KMS-11 (cell line): ENCODE measurements around the gene PLCG2.
A peak's percentile ranks its signal among the peaks of the same experiment; 100 is the strongest.

Experiments used
- H2AFZ ChIP-seq: fragments of 200-600 bp; sonication (generic); 2 replicates; pipeline ENCODE4 v1.6.1; 2016; ENCODE audit warnings: antibody characterized with exemption, mixed run types, low read depth
- H3K27ac ChIP-seq: fragments of 200-600 bp; sonication (generic); 2 replicates; pipeline ENCODE4 v1.6.1; 2016; ENCODE audit warnings: mild to moderate bottlenecking, mixed run types
- H3K27me3 ChIP-seq: fragments of 200-600 bp; sonication (generic); 2 replicates; pipeline ENCODE4 v1.6.1; 2017; ENCODE audit warnings: mild to moderate bottlenecking, low read depth, mixed run types, moderate library complexity; ENCODE audit not compliant: insufficient read depth
- H3K36me3 ChIP-seq: fragments of 200-600 bp; sonication (generic); 2 replicates; pipeline ENCODE4 v1.6.1; 2017; ENCODE audit warnings: mild to moderate bottlenecking, mixed run types; ENCODE audit not compliant: insufficient read depth
- H3K4me1 ChIP-seq: fragments of 200-600 bp; sonication (generic); 2 replicates; pipeline ENCODE4 v1.6.1; 2016; ENCODE audit warnings: mild to moderate bottlenecking, low read depth, mixed run types; ENCODE audit not compliant: poor library complexity, severe bottlenecking
- H3K4me2 ChIP-seq: fragments of 200-600 bp; sonication (generic); 2 replicates; pipeline ENCODE4 v1.7.0; 2016; ENCODE audit warnings: mild to moderate bottlenecking, mixed run types
- H3K4me3 ChIP-seq: fragments of 200-600 bp; sonication (generic); IDR thresholded peaks from 2 replicates; pipeline ENCODE4 v1.6.1; 2017; ENCODE audit warnings: low read depth, low read length, mixed read lengths; ENCODE audit not compliant: insufficient read depth
- H3K79me2 ChIP-seq: fragments of 200-600 bp; sonication (generic); 2 replicates; pipeline ENCODE4 v1.6.1; 2016; ENCODE audit warnings: low read depth, mixed run types; ENCODE audit not compliant: insufficient read depth
- H3K9ac ChIP-seq: fragments of 200-600 bp; sonication (generic); 2 replicates; pipeline ENCODE4 v1.6.1; 2016; ENCODE audit warnings: mild to moderate bottlenecking, mixed run types
- H4K20me1 ChIP-seq: fragments of 200-600 bp; sonication (generic); 2 replicates; pipeline ENCODE4 v1.6.1; 2016; ENCODE audit warnings: mild to moderate bottlenecking, mixed run types; ENCODE audit not compliant: insufficient read depth
- TF ChIP-seq, protein P1 (sequence below): fragments of 200-600 bp; sonication (generic); conservative IDR thresholded peaks from 2 replicates; pipeline ENCODE4 v1.6.1; 2017; ENCODE audit warnings: low read depth, mild to moderate bottlenecking, antibody characterized with exemption, low read length, moderate library complexity, mixed read lengths

Gene PLCG2

DNA sequence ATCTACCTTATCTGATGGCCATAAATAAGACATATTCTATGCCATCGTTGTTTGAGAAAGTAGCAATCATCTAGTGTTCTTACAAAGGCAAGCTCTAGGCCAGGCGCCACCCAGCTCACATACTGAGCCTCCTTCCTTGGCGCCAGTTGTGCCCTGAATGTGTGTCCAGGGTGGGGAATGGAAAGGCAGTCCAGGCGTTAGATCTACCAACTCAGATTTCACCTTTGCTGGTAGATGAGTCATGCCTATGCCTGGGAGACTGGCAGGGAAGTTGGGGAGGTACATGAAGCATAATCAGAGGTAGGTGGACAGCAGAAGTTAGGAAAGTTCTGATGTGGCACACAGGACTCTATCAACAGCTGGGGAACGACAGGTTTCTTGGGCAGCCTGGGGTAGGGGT lies 208.6 kb downstream of the PLCG2 start:
- H3K79me2 ChIP-seq = no peaks in the 10 kb centered on the region
- no peak overlapping the region for H3K27ac ChIP-seq
- no peak overlapping the region for H2AFZ ChIP-seq
- TF ChIP-seq, protein P1, sequence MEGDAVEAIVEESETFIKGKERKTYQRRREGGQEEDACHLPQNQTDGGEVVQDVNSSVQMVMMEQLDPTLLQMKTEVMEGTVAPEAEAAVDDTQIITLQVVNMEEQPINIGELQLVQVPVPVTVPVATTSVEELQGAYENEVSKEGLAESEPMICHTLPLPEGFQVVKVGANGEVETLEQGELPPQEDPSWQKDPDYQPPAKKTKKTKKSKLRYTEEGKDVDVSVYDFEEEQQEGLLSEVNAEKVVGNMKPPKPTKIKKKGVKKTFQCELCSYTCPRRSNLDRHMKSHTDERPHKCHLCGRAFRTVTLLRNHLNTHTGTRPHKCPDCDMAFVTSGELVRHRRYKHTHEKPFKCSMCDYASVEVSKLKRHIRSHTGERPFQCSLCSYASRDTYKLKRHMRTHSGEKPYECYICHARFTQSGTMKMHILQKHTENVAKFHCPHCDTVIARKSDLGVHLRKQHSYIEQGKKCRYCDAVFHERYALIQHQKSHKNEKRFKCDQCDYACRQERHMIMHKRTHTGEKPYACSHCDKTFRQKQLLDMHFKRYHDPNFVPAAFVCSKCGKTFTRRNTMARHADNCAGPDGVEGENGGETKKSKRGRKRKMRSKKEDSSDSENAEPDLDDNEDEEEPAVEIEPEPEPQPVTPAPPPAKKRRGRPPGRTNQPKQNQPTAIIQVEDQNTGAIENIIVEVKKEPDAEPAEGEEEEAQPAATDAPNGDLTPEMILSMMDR = no peak
- no peaks in the 10 kb centered on the region for H3K36me3 ChIP-seq
- H3K4me2 ChIP-seq = no peak overlapping the region
- H3K4me1 ChIP-seq = no peaks in the 10 kb centered on the region
- H3K9ac ChIP-seq = no peak overlapping the region
- H4K20me1 ChIP-seq = no peaks in the 10 kb centered on the region
- H3K27me3 ChIP-seq = no peaks in the 10 kb centered on the region
- no peak overlapping the region for H3K4me3 ChIP-seq

DNA sequence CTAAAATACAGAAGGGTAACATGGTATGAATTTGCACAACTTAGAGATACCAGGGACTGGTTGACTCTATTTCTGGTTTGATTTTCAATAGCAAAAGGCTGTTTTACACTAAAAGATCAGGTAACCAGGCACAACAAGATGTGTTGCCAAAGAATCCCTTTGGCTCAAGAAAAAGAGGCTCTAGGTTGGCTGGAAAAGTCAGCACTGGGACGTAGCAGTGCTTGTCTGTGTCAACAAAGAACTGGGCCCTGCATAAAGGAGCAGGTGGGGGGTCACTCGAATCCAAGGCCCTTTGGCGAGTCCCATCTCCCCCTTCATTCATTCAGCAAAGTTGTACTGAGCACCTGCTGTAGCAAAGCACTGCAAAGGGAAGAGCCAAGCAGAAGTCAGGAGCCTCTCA lies 213.8 kb downstream of the PLCG2 start:
- Histone ChIP-seq H3K79me2 (no peaks in the 10 kb centered on the region), H3K27ac (no peak overlapping the region), H4K20me1 (no peaks in the 10 kb centered on the region), H3K27me3 (no peaks in the 10 kb centered on the region), H2AFZ (no peak overlapping the region), H3K4me1 (no peaks in the 10 kb centered on the region), H3K4me2 (no peak overlapping the region), H3K9ac (no peak overlapping the region), H3K36me3 (no peaks in the 10 kb centered on the region), H3K4me3 (no peak overlapping the region)
- TF ChIP-seq, protein P1 = no peak

DNA sequence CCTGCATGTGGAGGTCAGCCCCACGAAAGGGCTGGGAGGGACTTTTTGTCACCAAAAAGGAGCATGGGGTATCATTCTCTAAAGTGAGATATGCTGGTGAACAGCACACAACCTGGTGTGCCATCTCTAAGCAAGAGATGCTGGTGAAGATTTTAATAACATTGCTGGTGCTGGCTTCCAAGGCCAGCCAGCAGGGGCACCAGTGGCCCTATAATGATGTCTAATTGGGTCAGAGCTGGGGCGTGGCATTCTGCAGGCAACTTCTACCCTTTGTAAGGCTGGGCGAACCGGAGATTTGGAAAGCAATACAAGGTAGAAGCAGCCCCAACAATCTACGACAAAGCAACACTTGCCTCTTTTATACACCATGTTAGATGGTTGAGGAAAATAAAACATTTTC lies 215.4 kb downstream of the PLCG2 start:
- Histone ChIP-seq H2AFZ (no peak overlapping the region), H3K79me2 (no peaks in the 10 kb centered on the region), H3K4me1 (no peaks in the 10 kb centered on the region), H3K4me2 (no peak overlapping the region), H3K9ac (no peak overlapping the region), H4K20me1 (no peaks in the 10 kb centered on the region), H3K4me3 (no peak overlapping the region), H3K27ac (no peak overlapping the region), H3K27me3 (no peaks in the 10 kb centered on the region), H3K36me3 (no peaks in the 10 kb centered on the region)
- TF ChIP-seq, protein P1 = peak; percentile 55

DNA sequence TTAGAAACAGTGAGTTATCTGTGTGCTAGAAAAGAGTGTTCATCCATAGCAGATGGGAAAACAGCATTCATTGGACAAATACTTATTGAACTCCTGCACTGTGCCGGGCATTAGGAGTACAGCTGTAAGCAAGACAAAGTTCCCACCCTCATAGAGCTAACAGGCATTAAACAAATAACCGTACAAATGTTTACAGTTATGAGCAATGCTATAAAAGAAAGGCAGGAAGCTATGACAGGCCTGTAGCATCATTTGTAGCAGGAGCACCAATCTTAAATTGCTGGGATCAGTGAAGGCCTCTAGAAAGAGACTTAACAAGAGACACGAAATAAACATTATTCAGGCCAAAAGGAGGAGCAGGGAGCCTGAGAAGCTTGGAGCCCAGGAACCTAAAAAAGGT lies 216.6 kb downstream of the PLCG2 start:
- Histone ChIP-seq H2AFZ (no peak overlapping the region), H4K20me1 (no peaks in the 10 kb centered on the region), H3K79me2 (no peaks in the 10 kb centered on the region), H3K4me3 (no peak overlapping the region), H3K36me3 (no peaks in the 10 kb centered on the region; the same call in 1 of the 2 replicates), H3K27me3 (no peaks in the 10 kb centered on the region), H3K27ac (no peak overlapping the region), H3K4me1 (no peaks in the 10 kb centered on the region), H3K9ac (no peak overlapping the region), H3K4me2 (no peak overlapping the region)
- TF ChIP-seq, protein P1 = no peak
